HG03095 (cell line): ENCODE data around the gene C15orf40.
"Not testable (repeated sequence)": the region's sequence is repeated elsewhere in the genome, so short reads cannot be mapped to it uniquely, and the experiment has no call there.

ENCODE experiments used
- ATAC-seq: cut with Tn5 transposase; IDR thresholded peaks from one replicate; pipeline ENCODE4 v1.9.1; 2021; ENCODE audit warnings: moderate library complexity; ENCODE audit not compliant: unreplicated experiment

The C15orf40 gene

GRCh38 chr15:83011271-83012075, at the start of gene C15orf40:
Gene C15orf40, minus strand, starts transcription at chr15:83011639. Its CDS starts 32 bp downstream, at chr15:83011607.
- peak; percentile 89 for ATAC-seq

GRCh38 chr15:83057696-83058376, 46.4 kb upstream of the C15orf40 start:
- ATAC-seq, result no peak

- ATAC-seq, result no peak
Observed at GRCh38 chr15:83057002-83057401, 45.6 kb upstream of the C15orf40 start.

- ATAC-seq, result no peak
Observed at GRCh38 chr15:83053151-83053550, 41.7 kb upstream of the C15orf40 start.

- no peak for ATAC-seq
Observed at GRCh38 chr15:83046558-83047127, 35.2 kb upstream of the C15orf40 start.

GRCh38 chr15:83044156-83044555, 32.7 kb upstream of the C15orf40 start:
- no peak for ATAC-seq

GRCh38 chr15:83039206-83039605, 27.8 kb upstream of the C15orf40 start:
- no peak for ATAC-seq

- no peak for ATAC-seq
Observed at GRCh38 chr15:83036253-83036652, 24.8 kb upstream of the C15orf40 start.

- ATAC-seq, result not testable (repeated sequence)
Observed at GRCh38 chr15:83031234-83031633, 19.8 kb upstream of the C15orf40 start.

- no peak for ATAC-seq
Observed at GRCh38 chr15:83030021-83030420, 18.6 kb upstream of the C15orf40 start.

GRCh38 chr15:83018436-83018835, 7.0 kb upstream of the C15orf40 start:
- no peak for ATAC-seq

GRCh38 chr15:83016906-83017305, 5.5 kb upstream of the C15orf40 start:
- no peak for ATAC-seq

GRCh38 chr15:83015361-83015760, 3.9 kb upstream of the C15orf40 start:
- no peak for ATAC-seq

GRCh38 chr15:83014205-83014653, 2.8 kb upstream of the C15orf40 start:
- ATAC-seq, result no peak

GRCh38 chr15:83012636-83013035, 1.2 kb upstream of the C15orf40 start:
- ATAC-seq, result no peak

- no peak for ATAC-seq
Observed at GRCh38 chr15:83012076-83012426, 612 bp upstream of the C15orf40 start.

GRCh38 chr15:83010709-83011270, 649 bp downstream of the C15orf40 start:
- ATAC-seq, result peak; percentile 41

- ATAC-seq, result not testable (repeated sequence)
Observed at GRCh38 chr15:83000672-83001031, 10.8 kb downstream of the C15orf40 start.

GRCh38 chr15:82999905-83000671, 11.4 kb downstream of the C15orf40 start:
- no peak for ATAC-seq

- ATAC-seq, result no peak
Observed at GRCh38 chr15:82999426-82999825, 12.0 kb downstream of the C15orf40 start.

GRCh38 chr15:82995938-82996337, 15.5 kb downstream of the C15orf40 start:
- no peak for ATAC-seq
